Liver (tissue), 9 donors: ENCODE measurements around the gene M1AP. TPM values are rescaled to one million over a fixed set of nuclear protein-coding genes. Genes with fewer than 3 reads are reported as not detected.

Experiments used
- DNase-seq: peaks from one replicate; pipeline ENCODE4 v3.0.0-alpha.2; 2017; ENCODE audit warnings: low spot score
- H3K27ac ChIP-seq, 2 donors: one replicate each; pipeline ENCODE4 v1.7.0; 2013; ENCODE audit warnings: inconsistent platforms in 2 of 2, low read length in 2 of 2, control low read depth in 1 of 2, low read depth in 1 of 2, mild to moderate bottlenecking in 1 of 2
- H3K27me3 ChIP-seq, 4 donors: one replicate each; pipeline versions ENCODE4 v1.6.1 to v1.7.0; 2013; ENCODE audit warnings: low read length in 3 of 4, inconsistent platforms in 1 of 4, mild to moderate bottlenecking in 1 of 4, moderate library complexity in 1 of 4; ENCODE audit not compliant: control insufficient read depth in 4 of 4, insufficient read depth in 4 of 4
- H3K36me3 ChIP-seq, 4 donors: one replicate each; pipeline versions ENCODE4 v1.6.1 to v1.7.0; 2013; ENCODE audit warnings: low read length in 3 of 4, mild to moderate bottlenecking in 3 of 4, low read depth in 1 of 4, moderate library complexity in 1 of 4; ENCODE audit not compliant: control insufficient read depth in 4 of 4, insufficient read depth in 3 of 4
- H3K4me1 ChIP-seq, 4 donors: one replicate each; pipeline versions ENCODE4 v1.6.1 to v1.7.0; 2013; ENCODE audit warnings: low read length in 3 of 4, mild to moderate bottlenecking in 3 of 4, moderate library complexity in 1 of 4; ENCODE audit not compliant: control insufficient read depth in 4 of 4, insufficient read depth in 4 of 4
- H3K4me3 ChIP-seq, 3 donors: one replicate each; pipeline versions ENCODE4 v1.6.1 to v1.7.0; 2013; ENCODE audit warnings: low read length in 3 of 3, control low read depth in 1 of 3, low read depth in 1 of 3, mild to moderate bottlenecking in 1 of 3
- H3K9ac ChIP-seq, 2 donors: one replicate each; pipeline ENCODE4 v1.7.0; 2013; ENCODE audit warnings: low read length in 2 of 2, mild to moderate bottlenecking in 2 of 2, moderate library complexity in 2 of 2, control low read depth in 1 of 2, low read depth in 1 of 2
- H3K9me3 ChIP-seq, 4 donors: one replicate each; pipeline versions ENCODE4 v1.6.1 to v1.7.0; 2013; ENCODE audit warnings: low read length in 3 of 4; ENCODE audit not compliant: control insufficient read depth in 4 of 4
- CTCF ChIP-seq: fragments of 150-350 bp; IDR thresholded peaks from 2 replicates; pipeline ENCODE4 v1.5.1; 2017; ENCODE audit warnings: improper control_type of control experiment, low read depth, low read length; ENCODE audit not compliant: missing input control
- EGR1 ChIP-seq, 2 donors: IDR thresholded peaks; 2 replicates each; pipeline ENCODE4 v1.6.1; 2016 to 2018; ENCODE audit warnings: antibody characterized with exemption in 2 of 2, low read depth in 2 of 2
- FOXA1 ChIP-seq: IDR thresholded peaks from 2 replicates; pipeline ENCODE4 v1.6.1; 2016; ENCODE audit warnings: antibody characterized with exemption
- GABPA ChIP-seq, 2 donors: IDR thresholded peaks in 1 of 2; conservative IDR thresholded peaks in 1 of 2; 2 replicates each; pipeline ENCODE4 v1.6.1; 2016; ENCODE audit warnings: antibody characterized with exemption in 2 of 2, mild to moderate bottlenecking in 1 of 2, moderate library complexity in 1 of 2
- JUND ChIP-seq, 2 donors: IDR thresholded peaks; 2 replicates each; pipeline ENCODE4 v1.6.1; 2016; ENCODE audit warnings: antibody characterized with exemption in 2 of 2
- MAX ChIP-seq: IDR thresholded peaks from 2 replicates; pipeline ENCODE4 v1.6.1; 2016; ENCODE audit warnings: antibody characterized with exemption
- NR2F2 ChIP-seq: IDR thresholded peaks from 2 replicates; pipeline ENCODE4 v1.6.1; 2016; ENCODE audit warnings: antibody characterized with exemption
- RAD21 ChIP-seq, 2 donors: IDR thresholded peaks; 2 replicates each; pipeline ENCODE4 v1.6.1; 2016; ENCODE audit warnings: antibody characterized with exemption in 2 of 2, mild to moderate bottlenecking in 2 of 2
- RXRA ChIP-seq, 2 donors: IDR thresholded peaks; 2 replicates each; pipeline ENCODE4 v1.6.1; 2017 to 2018; ENCODE audit warnings: antibody characterized with exemption in 2 of 2, mild to moderate bottlenecking in 1 of 2
- SP1 ChIP-seq: IDR thresholded peaks from 2 replicates; pipeline ENCODE4 v1.6.1; 2018; ENCODE audit warnings: antibody characterized with exemption, mild to moderate bottlenecking
- TAF1 ChIP-seq: conservative IDR thresholded peaks from 2 replicates; pipeline ENCODE4 v1.6.1; 2016; ENCODE audit warnings: antibody characterized with exemption, mild to moderate bottlenecking
- YY1 ChIP-seq: IDR thresholded peaks from 2 replicates; pipeline ENCODE4 v1.6.1; 2016; ENCODE audit warnings: antibody characterized with exemption, mild to moderate bottlenecking
- ZBTB33 ChIP-seq: IDR thresholded peaks from 2 replicates; pipeline ENCODE4 v1.6.1; 2016; ENCODE audit warnings: antibody characterized with exemption
- WGBS: extraction: QIAGEN DNeasy Blood & Tissue Kit; methylation state at CpG from one replicate; pipeline ENCODE4 v1.1.7; 2013; 5-methylcytosine and 5-hydroxymethylcytosine counted together
- polyA plus RNA-seq, 2 donors: library from polyadenylated mRNA; stranded (reverse) in 1 of 2; unstranded in 1 of 2; fragments of 200-250 nt in 1 of 2; fragments of >200 nt in 1 of 2; fragmentation: Nextera tagmentation in 1 of 2; extraction: Ambion mirVana in 1 of 2; gene quantifications; one replicate each; pipeline versions ENCODE4 v1.2.1 to v1.2.3, GENCODE V29; 2013 to 2015
- total RNA-seq, 2 donors: library from RNA; depleted of rRNA; stranded (reverse); fragments of >200 nt; gene quantifications; one replicate each; pipeline ENCODE4 v1.2.3, GENCODE V29; 2014
- TF ChIP-seq, protein P1 (sequence below): IDR thresholded peaks from 2 replicates; pipeline ENCODE4 v1.6.1; 2016; ENCODE audit warnings: antibody characterized with exemption
- TF ChIP-seq, protein P2 (sequence below): IDR thresholded peaks from 2 replicates; pipeline ENCODE4 v1.6.1; 2016; ENCODE audit warnings: antibody characterized with exemption, mild to moderate bottlenecking
- donor health status: healthy.
- donor health status: healthy.
- donor health status: healthy.
- donor health status: healthy.
- donor health status: healthy.

M1AP gene
- total and polyA plus RNA-seq, 4 donors = under 0.01 to 0.38 (median 0.08) TPM

DNA sequence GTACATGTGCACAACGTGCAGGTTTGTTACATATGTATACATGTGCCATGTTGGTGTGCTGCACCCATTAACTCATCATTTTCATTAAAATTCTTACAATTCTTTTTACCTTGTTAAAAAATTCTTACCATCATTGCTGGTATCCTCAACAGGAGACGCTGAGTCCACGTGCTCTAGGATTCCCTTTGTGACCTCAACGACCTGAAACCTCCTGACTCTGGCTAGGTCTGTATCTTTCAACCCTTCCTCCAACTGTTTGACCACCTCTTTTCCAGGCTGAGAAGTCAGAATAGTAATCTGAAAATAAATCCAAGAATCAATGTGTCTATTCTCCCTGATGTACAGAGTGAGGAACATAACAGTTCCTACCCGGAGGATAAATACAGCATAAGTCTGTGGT, 41.2 kb downstream of the M1AP start (continued):
- TF ChIP-seq RXRA (IDR thresholded peaks at IDR 0.05) (no peak), SP1 (no peak), YY1 (no peak), EGR1 (IDR thresholded peaks at IDR 0.05; ENCODE audit: low read depth in 2 of 2) (no peak), ZBTB33 (no peak)

DNA sequence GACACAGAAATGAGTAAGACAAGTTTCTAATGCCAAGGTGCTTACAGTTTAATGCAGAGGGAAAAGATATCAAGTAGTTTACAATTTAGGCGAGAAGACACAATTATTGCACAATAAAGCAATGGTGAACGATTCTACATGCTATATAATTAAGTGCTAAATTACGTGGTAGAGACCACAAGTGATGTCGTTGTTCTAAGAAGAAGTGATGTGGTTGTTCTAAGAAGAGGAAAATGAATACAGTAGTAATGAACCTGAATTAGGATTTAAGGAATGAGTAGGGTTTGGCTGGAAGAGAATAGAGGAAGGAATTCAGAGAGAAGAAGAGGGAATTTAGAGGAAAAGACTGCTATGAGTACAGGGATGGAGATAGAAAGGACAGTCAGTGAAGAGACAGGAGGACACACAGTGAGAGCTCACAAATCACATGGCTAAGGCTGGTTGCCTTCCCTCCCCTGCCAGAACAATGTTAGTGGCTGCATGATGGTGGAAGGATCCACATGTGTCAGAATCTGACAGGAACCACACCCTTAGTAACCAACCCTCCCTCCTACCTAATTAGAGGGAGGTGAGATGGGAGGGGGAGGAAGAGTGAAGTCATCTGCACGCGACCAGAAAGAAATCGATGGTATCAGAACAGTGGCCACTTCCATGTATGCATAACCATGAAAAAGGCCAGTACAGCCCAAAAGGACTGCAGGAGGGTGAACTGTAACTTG, 44.7 kb downstream of the M1AP start:
- WGBS = 68% methylated on average over 7 of the region's 7 CpGs
- no peak overlapping the region for H3K4me3 ChIP-seq
- no peak for TF ChIP-seq MAX
- peaks cover 0 to 8% (median 0%) of the 10 kb centered on the region in 4 donors for H3K27me3 ChIP-seq
- no peaks in the 10 kb centered on the region for H3K36me3 ChIP-seq
- H3K4me1 ChIP-seq = no peaks in the 10 kb centered on the region
- H3K9ac ChIP-seq = no peak overlapping the region
- no peak overlapping the region for H3K27ac ChIP-seq
- no peaks in the 10 kb centered on the region for H3K9me3 ChIP-seq
- no peak for DNase-seq

- H3K27ac ChIP-seq = no peak overlapping the region
- no peak overlapping the region for H3K9ac ChIP-seq
- WGBS = 60% methylated on average over 1 of the region's 1 CpG
- TF ChIP-seq CTCF = no peak
- no peak for TF ChIP-seq TAF1
- no peak for TF ChIP-seq GABPA (IDR thresholded peaks at IDR 0.05 in 1 of 2, conservative IDR thresholded peaks at IDR 0.05 in 1 of 2)
- TF ChIP-seq NR2F2 = no peak
- TF ChIP-seq, protein P1, sequence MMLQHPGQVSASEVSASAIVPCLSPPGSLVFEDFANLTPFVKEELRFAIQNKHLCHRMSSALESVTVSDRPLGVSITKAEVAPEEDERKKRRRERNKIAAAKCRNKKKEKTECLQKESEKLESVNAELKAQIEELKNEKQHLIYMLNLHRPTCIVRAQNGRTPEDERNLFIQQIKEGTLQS = no peak
- TF ChIP-seq, protein P2, sequence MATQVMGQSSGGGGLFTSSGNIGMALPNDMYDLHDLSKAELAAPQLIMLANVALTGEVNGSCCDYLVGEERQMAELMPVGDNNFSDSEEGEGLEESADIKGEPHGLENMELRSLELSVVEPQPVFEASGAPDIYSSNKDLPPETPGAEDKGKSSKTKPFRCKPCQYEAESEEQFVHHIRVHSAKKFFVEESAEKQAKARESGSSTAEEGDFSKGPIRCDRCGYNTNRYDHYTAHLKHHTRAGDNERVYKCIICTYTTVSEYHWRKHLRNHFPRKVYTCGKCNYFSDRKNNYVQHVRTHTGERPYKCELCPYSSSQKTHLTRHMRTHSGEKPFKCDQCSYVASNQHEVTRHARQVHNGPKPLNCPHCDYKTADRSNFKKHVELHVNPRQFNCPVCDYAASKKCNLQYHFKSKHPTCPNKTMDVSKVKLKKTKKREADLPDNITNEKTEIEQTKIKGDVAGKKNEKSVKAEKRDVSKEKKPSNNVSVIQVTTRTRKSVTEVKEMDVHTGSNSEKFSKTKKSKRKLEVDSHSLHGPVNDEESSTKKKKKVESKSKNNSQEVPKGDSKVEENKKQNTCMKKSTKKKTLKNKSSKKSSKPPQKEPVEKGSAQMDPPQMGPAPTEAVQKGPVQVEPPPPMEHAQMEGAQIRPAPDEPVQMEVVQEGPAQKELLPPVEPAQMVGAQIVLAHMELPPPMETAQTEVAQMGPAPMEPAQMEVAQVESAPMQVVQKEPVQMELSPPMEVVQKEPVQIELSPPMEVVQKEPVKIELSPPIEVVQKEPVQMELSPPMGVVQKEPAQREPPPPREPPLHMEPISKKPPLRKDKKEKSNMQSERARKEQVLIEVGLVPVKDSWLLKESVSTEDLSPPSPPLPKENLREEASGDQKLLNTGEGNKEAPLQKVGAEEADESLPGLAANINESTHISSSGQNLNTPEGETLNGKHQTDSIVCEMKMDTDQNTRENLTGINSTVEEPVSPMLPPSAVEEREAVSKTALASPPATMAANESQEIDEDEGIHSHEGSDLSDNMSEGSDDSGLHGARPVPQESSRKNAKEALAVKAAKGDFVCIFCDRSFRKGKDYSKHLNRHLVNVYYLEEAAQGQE = no peak
- TF ChIP-seq RAD21 (IDR thresholded peaks at IDR 0.05) = no peak
- no peak for TF ChIP-seq MAX
- TF ChIP-seq FOXA1 = no peak
- TF ChIP-seq JUND (IDR thresholded peaks at IDR 0.05) = no peak
- TF ChIP-seq EGR1 (IDR thresholded peaks at IDR 0.05; ENCODE audit: low read depth in 2 of 2) = no peak
- no peak for TF ChIP-seq YY1
- H3K4me1 ChIP-seq = no peaks in the 10 kb centered on the region
- no peaks in the 10 kb centered on the region for H3K9me3 ChIP-seq
- no peaks in the 10 kb centered on the region for H3K36me3 ChIP-seq
- H3K4me3 ChIP-seq = no peak overlapping the region
- no peak for DNase-seq
- peaks cover 0 to 8% (median 0%) of the 10 kb centered on the region in 4 donors for H3K27me3 ChIP-seq
Observed at GRCh38 chr2:74602586-74603281, 45.4 kb downstream of the M1AP start.
